LNCaP clone FGC (cell line): Measurements from ENCODE around the gene RAB33A.
A peak's percentile ranks its signal among the peaks of the same experiment; 100 is the strongest.

Experiments used
- DNase-seq: peaks from one replicate; pipeline ENCODE4 v3.0.0-alpha.2; 2011; ENCODE audit warnings: low read depth
- H3K4me3 ChIP-seq: 2 replicates; pipeline ENCODE4 v1.5.1; 2011; ENCODE audit warnings: mild to moderate bottlenecking, low read depth, low read length, control low read depth
- TF ChIP-seq, protein P1 (sequence below): IDR thresholded peaks from 2 replicates; pipeline ENCODE4 v1.5.1; 2012; ENCODE audit warnings: mild to moderate bottlenecking; ENCODE audit not compliant: control insufficient read depth, insufficient read depth; ENCODE audit errors: extremely low read depth

Gene RAB33A

DNA sequence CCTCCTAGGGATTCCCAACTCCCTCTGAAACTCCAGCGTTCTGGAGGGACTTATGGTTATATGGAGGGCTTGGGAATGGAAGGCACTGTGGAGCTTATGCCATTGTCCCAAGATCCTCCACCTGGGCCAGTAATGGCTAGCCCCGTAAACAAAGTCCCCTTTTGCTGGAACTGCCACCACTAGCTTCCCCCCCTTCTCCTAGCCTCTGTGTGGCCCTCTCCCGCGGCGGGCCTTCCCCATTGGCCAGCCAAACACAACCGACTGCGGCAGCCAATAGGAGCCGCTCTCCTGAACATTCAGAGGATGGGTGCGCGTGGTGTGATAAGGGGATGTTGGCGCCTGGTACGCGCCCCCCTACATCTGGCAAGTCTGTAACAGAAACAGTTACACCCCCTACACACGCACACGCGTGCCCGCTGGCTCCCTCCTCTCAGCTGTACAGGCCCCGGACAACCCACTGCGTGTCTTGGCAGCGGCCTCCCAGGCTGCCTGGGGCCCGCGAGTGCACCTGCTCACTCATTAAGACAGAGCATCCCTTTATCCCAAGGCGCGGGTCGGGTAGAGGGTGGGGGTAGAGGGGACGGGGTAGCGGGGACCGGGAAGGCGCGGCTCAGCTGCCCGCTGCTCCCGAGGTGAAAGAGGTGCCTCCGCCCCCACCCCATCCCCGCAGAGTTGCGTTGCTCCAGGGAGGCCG, 863 bp upstream of the RAB33A start:
- no peak for DNase-seq
- H3K4me3 ChIP-seq = peak overlapping the region; percentile 29; the same call in 1 of the 2 replicates
- TF ChIP-seq, protein P1, sequence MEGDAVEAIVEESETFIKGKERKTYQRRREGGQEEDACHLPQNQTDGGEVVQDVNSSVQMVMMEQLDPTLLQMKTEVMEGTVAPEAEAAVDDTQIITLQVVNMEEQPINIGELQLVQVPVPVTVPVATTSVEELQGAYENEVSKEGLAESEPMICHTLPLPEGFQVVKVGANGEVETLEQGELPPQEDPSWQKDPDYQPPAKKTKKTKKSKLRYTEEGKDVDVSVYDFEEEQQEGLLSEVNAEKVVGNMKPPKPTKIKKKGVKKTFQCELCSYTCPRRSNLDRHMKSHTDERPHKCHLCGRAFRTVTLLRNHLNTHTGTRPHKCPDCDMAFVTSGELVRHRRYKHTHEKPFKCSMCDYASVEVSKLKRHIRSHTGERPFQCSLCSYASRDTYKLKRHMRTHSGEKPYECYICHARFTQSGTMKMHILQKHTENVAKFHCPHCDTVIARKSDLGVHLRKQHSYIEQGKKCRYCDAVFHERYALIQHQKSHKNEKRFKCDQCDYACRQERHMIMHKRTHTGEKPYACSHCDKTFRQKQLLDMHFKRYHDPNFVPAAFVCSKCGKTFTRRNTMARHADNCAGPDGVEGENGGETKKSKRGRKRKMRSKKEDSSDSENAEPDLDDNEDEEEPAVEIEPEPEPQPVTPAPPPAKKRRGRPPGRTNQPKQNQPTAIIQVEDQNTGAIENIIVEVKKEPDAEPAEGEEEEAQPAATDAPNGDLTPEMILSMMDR = no peak

GRCh38 chrX:130172127-130172845, 524 bp downstream of the RAB33A start:
- TF ChIP-seq, protein P1 = no peak
- no peak for DNase-seq
- H3K4me3 ChIP-seq = peak overlapping the region; percentile 29

DNA sequence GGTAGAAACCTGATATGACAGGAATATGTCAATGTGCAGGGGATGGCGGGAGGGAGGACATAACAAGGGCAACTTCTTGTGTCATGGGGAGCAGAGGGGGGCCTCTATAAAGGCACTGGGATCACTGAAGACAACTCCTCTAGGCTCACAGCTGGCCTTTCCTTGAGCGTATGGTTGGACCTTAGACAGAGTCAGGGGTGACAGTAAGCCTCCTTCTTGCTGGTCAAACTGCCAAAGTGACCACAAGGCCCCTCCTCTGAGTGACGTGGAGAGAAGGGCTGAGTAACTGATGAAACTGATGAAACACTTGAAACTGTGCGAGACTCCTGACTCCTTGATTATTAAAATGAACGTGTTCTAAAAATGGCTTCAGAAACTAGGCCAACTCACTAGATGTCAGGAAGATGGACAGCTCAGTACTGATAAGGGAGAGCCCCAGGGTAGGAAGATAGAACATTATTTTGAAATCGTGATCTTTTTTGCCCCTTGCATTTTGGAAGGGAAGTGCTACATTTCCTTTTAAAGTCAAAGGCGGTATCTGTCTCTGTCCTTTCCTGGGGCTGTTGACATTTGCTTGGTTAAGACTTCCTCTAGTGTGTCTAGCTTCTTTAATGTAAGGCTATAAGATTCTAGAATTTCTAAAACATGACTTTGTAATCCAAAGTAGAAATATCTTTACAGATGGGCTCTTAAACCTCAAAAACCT, 1.6 kb downstream of the RAB33A start:
- DNase-seq = no peak
- no peak overlapping the region for H3K4me3 ChIP-seq
- TF ChIP-seq, protein P1 = no peak

- TF ChIP-seq, protein P1 = no peak
- no peak for DNase-seq
- no peak overlapping the region for H3K4me3 ChIP-seq
These were observed 2.4 kb downstream of the RAB33A start for GRCh38 chrX:130174045-130174704.

DNA sequence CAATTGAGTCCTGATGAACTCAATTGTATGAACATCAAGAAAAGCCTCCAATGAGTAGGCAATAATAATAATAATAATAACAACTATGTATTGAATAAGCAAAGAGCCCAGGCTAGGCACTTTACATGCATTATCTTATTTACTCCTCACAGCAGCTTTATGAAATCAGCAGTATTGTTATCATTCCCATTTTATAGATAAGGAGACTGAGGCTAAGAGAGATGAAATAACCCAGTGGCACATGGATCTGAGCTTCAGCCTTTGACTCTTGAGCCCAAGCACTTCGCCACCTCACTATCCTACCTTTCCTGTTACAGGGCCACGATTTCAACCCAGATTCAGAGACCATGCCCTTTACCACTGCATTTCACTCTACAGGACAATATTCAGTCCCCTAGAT, 3.2 kb downstream of the RAB33A start:
- TF ChIP-seq, protein P1 = no peak
- DNase-seq = no peak
- H3K4me3 ChIP-seq = no peak overlapping the region

DNA sequence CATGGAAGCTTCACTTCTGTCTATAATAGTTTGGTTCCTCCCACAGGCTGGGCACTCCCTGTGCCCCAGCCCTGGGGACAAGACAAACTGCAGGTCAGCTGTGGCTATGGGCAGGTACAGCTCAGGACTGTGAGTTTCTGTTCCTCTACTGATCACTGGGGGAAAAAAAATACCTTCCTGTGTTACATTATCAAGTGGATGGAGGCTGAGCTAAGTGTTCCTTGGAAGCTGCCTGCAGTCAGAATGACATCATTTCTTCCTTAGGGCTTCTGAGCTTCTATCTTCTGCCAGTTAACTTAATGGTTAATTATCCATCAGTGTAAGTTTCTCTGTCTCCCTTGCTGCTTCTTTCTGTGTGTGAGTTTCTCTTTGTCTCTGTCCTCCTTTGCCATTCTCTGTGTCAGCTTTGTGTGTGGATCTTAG, 4.6 kb downstream of the RAB33A start:
- TF ChIP-seq, protein P1 = no peak
- DNase-seq = no peak
- no peak overlapping the region for H3K4me3 ChIP-seq
